GM23338 (cell line): ENCODE results near the gene LAMC3. TPM values are rescaled to one million over a fixed set of nuclear protein-coding genes. Genes with fewer than 3 reads are reported as not detected.

Source experiments
- ATAC-seq: fragments of 200-7000 bp; cut with Tn5 transposase; 3 replicates; pipeline ENCODE4 v1.9.1; 2020
- DNase-seq: peaks from one replicate; pipeline ENCODE4 v3.0.0-alpha.2; 2015; ENCODE audit warnings: low spot score
- H2AFZ ChIP-seq: fragments of 200-600 bp; sonication (generic); 2 replicates; pipeline ENCODE4 v1.8.0; 2016; ENCODE audit warnings: antibody characterized with exemption, mild to moderate bottlenecking, moderate library complexity
- H3F3A ChIP-seq: fragments of 200-600 bp; sonication (generic); replicated peaks from 2 replicates; pipeline ENCODE4 v1.8.0; 2017; ENCODE audit warnings: antibody characterized with exemption, mixed run types, low read depth
- H3K27ac ChIP-seq: fragments of 200-600 bp; sonication (generic); 2 replicates; pipeline ENCODE4 v1.6.1; 2016; ENCODE audit warnings: low read depth
- H3K27me3 ChIP-seq: fragments of 200-600 bp; sonication (generic); 2 replicates; pipeline ENCODE4 v1.8.0; 2016; ENCODE audit warnings: mild to moderate bottlenecking, mixed run types, moderate library complexity; ENCODE audit not compliant: insufficient read depth
- H3K36me3 ChIP-seq: fragments of 200-600 bp; sonication (generic); 2 replicates; pipeline ENCODE4 v1.8.0; 2016; ENCODE audit warnings: mild to moderate bottlenecking; ENCODE audit not compliant: insufficient read depth
- H3K4me1 ChIP-seq: fragments of 200-600 bp; sonication (generic); 2 replicates; pipeline ENCODE4 v1.8.0; 2016; ENCODE audit warnings: mild to moderate bottlenecking, moderate library complexity; ENCODE audit not compliant: insufficient read depth
- H3K4me2 ChIP-seq: fragments of 200-600 bp; sonication (generic); 2 replicates; pipeline ENCODE4 v1.7.1; 2017; ENCODE audit warnings: mixed run types
- H3K4me3 ChIP-seq: fragments of 200-600 bp; sonication (generic); 2 replicates; pipeline ENCODE4 v1.6.1; 2016; ENCODE audit warnings: mixed run types
- H3K79me2 ChIP-seq: fragments of 200-600 bp; sonication (generic); replicated peaks from 2 replicates; pipeline ENCODE4 v1.8.0; 2017; ENCODE audit warnings: mild to moderate bottlenecking; ENCODE audit not compliant: insufficient read depth
- H3K9me2 ChIP-seq: fragments of 200-600 bp; sonication (generic); 2 replicates; pipeline ENCODE4 v1.8.0; 2017; ENCODE audit not compliant: insufficient read depth
- H4K20me1 ChIP-seq: fragments of 200-600 bp; sonication (generic); replicated peaks from 2 replicates; pipeline ENCODE4 v1.8.0; 2017; ENCODE audit warnings: mild to moderate bottlenecking; ENCODE audit not compliant: insufficient read depth
- H3K27ac Mint-ChIP-seq: 2 replicates; pipeline ENCODE4 v1.8.0; 2020; ENCODE audit warnings: inconsistent platforms, mild to moderate bottlenecking, moderate library complexity, mixed read lengths
- H3K27me3 Mint-ChIP-seq: 3 replicates; pipeline ENCODE4 v1.8.0; 2022; ENCODE audit warnings: low read depth, mild to moderate bottlenecking, moderate library complexity, mixed read lengths, inconsistent platforms; ENCODE audit not compliant: insufficient read depth, poor library complexity
- H3K36me3 Mint-ChIP-seq: 3 replicates; pipeline ENCODE4 v1.8.0; 2021; ENCODE audit warnings: low read depth, mild to moderate bottlenecking, inconsistent platforms, moderate library complexity, mixed read lengths
- H3K4me1 Mint-ChIP-seq: 3 replicates; pipeline ENCODE4 v1.8.0; 2020; ENCODE audit warnings: mild to moderate bottlenecking, inconsistent platforms, mixed read lengths
- H3K4me3 Mint-ChIP-seq: 3 replicates; pipeline ENCODE4 v1.8.0; 2021; ENCODE audit warnings: moderate library complexity, mild to moderate bottlenecking, inconsistent platforms, mixed read lengths
- H3K9me3 Mint-ChIP-seq: 3 replicates; pipeline ENCODE4 v1.8.0; 2020; ENCODE audit warnings: moderate library complexity, mild to moderate bottlenecking, inconsistent platforms, mixed read lengths
- CREB1 ChIP-seq: fragments of 250-450 bp; sonication (Bioruptor Pico); IDR thresholded peaks from 2 replicates; pipeline ENCODE4 v1.5.0; 2020; ENCODE audit warnings: low read depth, mild to moderate bottlenecking, moderate library complexity
- CTCF ChIP-seq, 2 experiments: fragments of 200-600 bp in 1 of 2; sonication (generic) in 1 of 2; conservative IDR thresholded peaks; 2 replicates each; pipeline versions ENCODE4 v1.5.1 to v1.6.1; 2016 to 2017; ENCODE audit warnings: antibody characterized with exemption in 2 of 2, low read depth in 2 of 2, mild to moderate bottlenecking in 2 of 2, moderate library complexity in 1 of 2
- ETS1 ChIP-seq: IDR thresholded peaks from 2 replicates; pipeline ENCODE4 v1.6.1; 2016; ENCODE audit warnings: antibody characterized with exemption
- EZH2 ChIP-seq: fragments of 200-600 bp; sonication (generic); IDR thresholded peaks from one replicate; pipeline ENCODE4 v1.8.0; 2017; ENCODE audit warnings: antibody characterized with exemption, mild to moderate bottlenecking, low read depth; ENCODE audit not compliant: unreplicated experiment
- JUNB ChIP-seq: IDR thresholded peaks from one replicate; pipeline ENCODE4 v1.6.1; 2016; ENCODE audit warnings: antibody characterized with exemption; ENCODE audit not compliant: unreplicated experiment
- NANOG ChIP-seq: IDR thresholded peaks from 2 replicates; pipeline ENCODE4 v1.6.1; 2016; ENCODE audit warnings: antibody characterized with exemption, borderline replicate concordance
- POLR2AphosphoS5 ChIP-seq: IDR thresholded peaks from 2 replicates; pipeline ENCODE4 v1.6.1; 2016; ENCODE audit warnings: antibody characterized with exemption, low read depth
- REST ChIP-seq: IDR thresholded peaks from one replicate; pipeline ENCODE4 v1.6.1; 2018; ENCODE audit warnings: antibody characterized with exemption; ENCODE audit not compliant: unreplicated experiment
- ZNF331 ChIP-seq: fragments of 250-450 bp; sonication (Bioruptor Pico); IDR thresholded peaks from 2 replicates; pipeline ENCODE4 v1.5.0; 2020; ENCODE audit warnings: low read depth, mild to moderate bottlenecking, moderate library complexity
- polyA plus RNA-seq: library from polyadenylated mRNA; unstranded; fragments of >200 nt; fragmentation: Nextera tagmentation; extraction: Ambion mirVana; gene quantifications from 2 replicates; pipeline ENCODE4 v1.2.1, GENCODE V29; 2016
- total RNA-seq: library from RNA; depleted of rRNA; stranded (reverse); fragments of >200 nt; shearing (Covaris generic); gene quantifications from 2 replicates; pipeline ENCODE4 v1.2.3, GENCODE V29; 2014

The LAMC3 gene
- total and polyA plus RNA-seq, 2 experiments from 2014 or later = 9.0 to 27.4 TPM

DNA sequence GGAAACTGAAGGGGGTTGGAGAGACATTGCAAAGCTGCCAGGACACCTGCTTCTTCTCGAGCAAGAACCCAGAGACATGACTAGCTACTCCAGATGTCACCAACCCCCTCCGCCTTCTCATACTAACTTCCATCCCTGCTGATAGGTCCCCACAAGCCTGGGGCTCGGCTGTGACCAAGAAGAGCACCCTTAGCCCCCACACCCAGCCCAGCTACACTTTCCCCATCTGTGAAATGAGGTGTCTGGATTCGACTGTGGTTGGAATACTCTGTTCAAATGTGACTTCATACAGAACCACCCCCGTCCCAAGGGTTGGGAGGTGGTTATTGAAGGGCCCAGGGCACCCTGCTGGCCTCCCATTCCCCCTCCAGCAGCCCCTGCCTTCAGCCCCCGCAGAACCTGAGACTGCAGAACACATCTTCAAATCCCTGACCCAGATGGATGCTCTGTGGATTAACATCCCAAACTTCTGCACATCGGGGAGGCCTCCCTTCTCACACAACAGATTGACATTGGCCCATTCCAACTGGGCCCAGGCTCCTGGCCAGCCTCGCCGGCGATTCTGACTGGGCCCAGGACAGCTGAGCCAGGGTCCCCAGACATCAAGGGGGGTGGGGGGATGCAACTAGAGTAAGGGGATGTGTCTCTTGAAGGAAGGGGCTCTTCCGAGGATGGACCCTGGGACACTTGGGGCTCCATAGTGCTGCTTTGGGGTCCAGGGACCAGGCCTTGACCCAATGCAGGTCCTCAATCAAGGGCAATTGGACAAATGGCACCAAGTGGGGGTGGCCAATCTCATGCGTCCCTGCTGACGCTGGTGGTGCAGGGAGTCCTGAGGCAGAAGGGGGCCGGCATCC, 48.2 kb upstream of the LAMC3 start:
- Histone ChIP-seq H3K4me1 (no peaks in the 10 kb centered on the region), H2AFZ (no peak overlapping the region), H3K79me2 (no peaks in the 10 kb centered on the region), H3K27ac (no peak overlapping the region), H4K20me1 (no peaks in the 10 kb centered on the region), H3K4me2 (no peak overlapping the region), H3K4me3 (no peak overlapping the region), H3K27me3 (no peaks in the 10 kb centered on the region), H3K36me3 (no peaks in the 10 kb centered on the region), H3K9me2 (no peaks in the 10 kb centered on the region; the same call in 1 of the 2 replicates), H3F3A (no peaks in the 10 kb centered on the region)
- DNase-seq = no peak
- Mint-ChIP-seq H3K36me3 (peaks cover 5% of the 10 kb centered on the region), H3K4me3 (no peak overlapping the region), H3K27me3 (peaks cover 12% of the 10 kb centered on the region), H3K27ac (no peak overlapping the region), H3K9me3 (peaks cover 26% of the 10 kb centered on the region), H3K4me1 (peaks cover 4% of the 10 kb centered on the region; the same call in 2 of the 3 replicates)
- ATAC-seq = no peak
- TF ChIP-seq ETS1 = no peak
- TF ChIP-seq CTCF (conservative IDR thresholded peaks at IDR 0.05; ENCODE audit: low read depth in 2 of 2) = no peak
- no peak for TF ChIP-seq REST
- no peak for TF ChIP-seq EZH2
- no peak for TF ChIP-seq JUNB
- no peak for TF ChIP-seq CREB1
- TF ChIP-seq ZNF331 (CRISPR knock-in tag) = no peak
- TF ChIP-seq NANOG = no peak
- TF ChIP-seq POLR2AphosphoS5 = no peak
